22Rv1 (cell line): Measurements from ENCODE around the gene CCDC137.

Experiments used
- CTCF ChIP-seq: fragments of 450-650 bp; IDR thresholded peaks from 2 replicates; pipeline ENCODE4 v1.5.1; 2017; ENCODE audit warnings: mild to moderate bottlenecking
- ZFX ChIP-seq: fragments of 450-650 bp; IDR thresholded peaks from 2 replicates; pipeline ENCODE4 v1.6.1; 2017; ENCODE audit warnings: antibody characterized with exemption, borderline replicate concordance

- TF ChIP-seq CTCF (no peak), ZFX (no peak)
Observed at GRCh38 chr17:81720267-81721071, 53.9 kb downstream of the CCDC137 start.
